HS-27A (cell line): ENCODE results near the gene TMEM191C.
A peak's percentile ranks its signal among the peaks of the same experiment; 100 is the strongest.
"Not testable (repeated sequence)": the region's sequence is repeated elsewhere in the genome, so short reads cannot be mapped to it uniquely, and the experiment has no call there.

Experiments
- DNase-seq: peaks from one replicate; pipeline ENCODE4 v3.0.0-alpha.2; 2012; ENCODE audit warnings: low read depth, missing footprints

TMEM191C gene

DNA sequence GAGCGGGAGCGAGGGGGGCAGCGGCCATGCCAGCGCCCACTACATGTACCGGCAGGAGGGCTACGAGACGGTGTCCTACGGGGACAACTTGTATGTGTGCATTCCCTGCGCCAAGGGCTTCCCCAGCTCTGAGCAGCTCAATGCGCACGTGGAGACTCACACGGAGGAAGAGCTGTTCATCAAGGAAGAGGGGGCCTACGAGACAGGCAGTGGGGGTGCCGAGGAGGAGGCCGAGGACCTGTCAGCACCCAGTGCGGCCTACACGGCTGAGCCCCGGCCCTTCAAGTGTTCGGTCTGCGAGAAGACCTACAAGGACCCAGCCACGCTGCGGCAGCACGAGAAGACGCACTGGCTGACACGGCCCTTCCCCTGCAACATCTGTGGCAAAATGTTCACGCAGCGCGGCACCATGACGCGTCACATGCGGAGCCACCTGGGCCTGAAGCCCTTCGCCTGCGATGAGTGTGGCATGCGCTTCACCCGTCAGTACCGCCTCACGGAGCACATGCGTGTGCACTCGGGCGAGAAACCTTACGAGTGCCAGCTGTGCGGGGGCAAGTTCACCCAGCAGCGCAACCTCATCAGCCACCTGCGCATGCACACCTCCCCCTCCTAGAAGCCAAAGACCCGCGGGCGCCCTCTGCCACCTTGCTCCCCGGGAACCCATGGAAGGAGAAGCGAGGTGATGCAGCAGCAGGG lies 20.9 kb upstream of the TMEM191C start:
- DNase-seq = no peak

DNA sequence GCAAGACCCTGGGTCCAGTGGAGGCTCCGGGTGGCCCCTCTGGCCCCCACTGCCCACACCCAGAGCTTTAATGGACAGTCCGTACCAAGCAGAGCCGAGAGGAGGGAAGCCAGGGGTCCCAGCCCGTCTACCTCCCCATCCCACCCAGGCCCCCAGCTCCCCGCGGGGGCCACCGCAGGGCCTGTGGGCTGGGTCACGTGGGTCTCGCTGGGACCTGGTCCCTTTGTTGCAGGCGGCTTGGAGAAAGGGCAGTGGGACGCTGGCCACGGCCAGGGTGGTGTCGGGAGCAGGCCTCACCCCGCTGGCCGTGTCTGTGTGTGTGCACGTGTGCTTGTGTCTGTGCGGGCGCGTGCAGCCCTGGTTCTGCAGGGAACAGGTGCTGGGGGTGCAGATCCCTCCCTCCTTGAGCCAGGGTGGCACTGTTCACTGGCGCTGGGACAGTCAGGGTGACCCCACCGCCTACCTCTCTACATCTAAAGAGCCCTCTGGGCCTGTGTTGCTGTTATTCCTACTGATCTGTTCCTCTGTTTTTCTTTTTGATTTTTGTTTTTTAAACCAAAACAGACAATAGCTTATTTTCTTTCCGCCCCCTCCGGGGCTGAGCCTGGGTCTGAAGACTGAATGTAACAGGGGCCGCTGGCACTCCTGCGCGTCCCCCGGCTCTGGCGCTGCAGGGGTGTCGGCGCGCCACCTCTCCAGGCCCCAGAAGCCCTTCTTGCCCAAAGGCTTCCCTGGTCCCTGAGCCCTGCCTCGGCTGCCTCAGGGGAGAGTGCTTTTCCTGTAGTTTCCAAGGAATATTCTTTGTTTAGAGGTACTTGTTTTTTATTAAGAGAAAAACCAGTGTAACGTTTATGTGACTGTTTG lies 20.1 kb upstream of the TMEM191C start:
- DNase-seq = no peak

DNA sequence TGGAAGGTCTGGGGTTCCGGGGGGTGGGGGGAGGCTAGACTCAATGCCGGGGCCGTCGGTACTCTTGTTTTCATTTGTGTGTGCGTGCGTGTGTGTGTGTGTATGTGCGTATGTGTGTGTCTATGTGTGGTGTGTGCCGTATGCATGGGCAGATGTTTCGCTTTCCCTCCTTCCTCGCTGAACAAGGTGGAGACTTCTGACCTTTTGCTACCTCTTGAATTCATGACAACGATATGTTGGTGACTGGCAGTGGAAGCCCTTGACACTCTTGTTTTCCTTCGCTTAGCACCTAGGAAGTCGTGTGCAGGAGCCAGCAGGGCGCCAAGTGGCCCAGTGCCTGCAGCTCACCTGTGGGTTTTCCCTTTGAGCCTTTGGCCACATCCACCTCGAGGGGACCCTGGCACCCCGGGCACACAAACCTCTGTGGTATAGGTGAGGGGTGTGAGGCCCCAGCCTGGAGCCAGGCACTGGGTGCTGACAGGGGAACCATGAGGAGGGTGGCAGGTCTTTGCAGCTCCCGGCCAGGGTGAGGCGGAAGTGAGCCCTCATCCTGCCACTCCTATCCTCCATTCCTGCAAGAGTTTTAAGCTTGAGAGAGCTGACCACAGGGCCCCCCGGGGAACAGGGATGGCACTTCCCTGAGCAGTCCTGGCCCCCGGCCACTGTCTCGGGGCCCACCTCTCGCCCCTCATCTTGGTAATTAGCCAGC lies 19.3 kb upstream of the TMEM191C start:
- DNase-seq = no peak

DNA sequence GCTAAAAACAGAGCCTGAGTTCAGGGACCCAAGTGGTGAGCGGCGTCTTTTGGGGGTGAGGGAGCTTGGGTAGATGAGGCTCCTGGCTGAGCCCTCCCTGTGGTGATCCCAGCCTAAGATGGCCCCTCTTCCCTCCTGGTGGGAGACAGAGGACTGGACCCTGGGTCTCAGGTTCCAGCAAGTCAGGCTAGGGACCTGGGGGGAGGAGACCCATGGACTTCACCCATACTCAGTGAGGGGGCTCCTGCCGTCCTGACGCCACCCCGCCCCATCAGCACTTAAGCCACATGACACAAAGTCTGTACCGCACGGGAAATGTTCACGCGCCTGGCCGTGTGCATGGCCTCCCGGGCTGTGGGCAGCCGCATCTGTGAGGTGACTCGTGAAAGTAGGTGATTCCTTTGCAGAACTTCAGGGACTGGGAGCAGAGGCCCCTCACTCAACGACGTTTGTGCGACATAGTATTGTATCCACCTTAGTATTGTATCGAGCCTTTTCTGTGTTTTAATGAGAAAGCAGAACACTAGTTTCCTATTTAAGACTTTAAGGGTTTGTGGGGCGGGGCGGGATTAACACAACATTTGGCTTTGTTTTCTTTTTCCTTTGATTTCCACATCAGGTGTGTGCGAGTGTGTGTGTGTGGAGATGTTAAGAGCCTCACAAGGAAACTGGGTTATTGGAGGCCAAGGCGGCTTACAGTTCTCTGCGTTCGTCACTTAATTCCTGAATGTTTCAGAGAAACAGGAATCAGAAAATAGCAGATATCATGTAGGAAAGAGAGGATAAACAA lies 18.4 kb upstream of the TMEM191C start:
- no peak for DNase-seq

DNA sequence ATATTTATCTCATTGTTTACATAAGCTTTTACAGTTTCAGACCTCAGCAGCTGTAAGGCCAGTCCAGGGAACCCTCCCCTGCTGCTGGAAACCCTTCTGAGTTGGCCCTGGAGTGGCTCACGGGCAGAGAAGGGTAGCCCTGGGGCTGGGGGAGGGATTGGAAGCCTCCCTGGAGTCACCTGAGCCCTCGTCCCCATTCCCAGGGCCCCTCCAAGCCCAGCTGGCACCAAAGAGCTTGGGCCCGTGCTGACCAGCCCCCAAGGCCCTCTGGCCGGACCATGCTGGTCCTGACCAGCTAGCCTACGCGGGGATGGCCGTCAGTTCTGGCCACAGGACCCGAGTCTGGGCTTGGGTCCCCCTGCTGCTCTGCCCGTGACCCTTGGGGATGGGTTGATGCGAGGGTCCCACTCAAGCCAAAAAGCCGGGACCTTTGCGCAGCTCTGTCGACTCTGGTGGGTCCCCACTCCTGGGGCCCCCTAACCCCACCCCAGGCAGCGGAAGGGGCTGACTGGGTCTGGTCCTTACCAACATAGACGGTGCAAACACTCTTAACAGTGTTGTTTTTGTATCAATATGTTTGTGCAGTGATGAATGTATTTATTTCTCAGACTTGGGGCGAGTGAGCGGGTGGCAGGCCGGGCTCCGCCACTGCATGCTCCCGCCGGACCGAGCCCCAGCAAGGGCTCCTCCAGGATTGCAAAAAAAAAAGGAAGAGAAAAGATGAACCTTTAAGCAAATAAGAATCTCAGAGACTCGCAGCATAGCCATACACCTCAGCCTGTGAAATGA lies 17.5 kb upstream of the TMEM191C start:
- no peak for DNase-seq

DNA sequence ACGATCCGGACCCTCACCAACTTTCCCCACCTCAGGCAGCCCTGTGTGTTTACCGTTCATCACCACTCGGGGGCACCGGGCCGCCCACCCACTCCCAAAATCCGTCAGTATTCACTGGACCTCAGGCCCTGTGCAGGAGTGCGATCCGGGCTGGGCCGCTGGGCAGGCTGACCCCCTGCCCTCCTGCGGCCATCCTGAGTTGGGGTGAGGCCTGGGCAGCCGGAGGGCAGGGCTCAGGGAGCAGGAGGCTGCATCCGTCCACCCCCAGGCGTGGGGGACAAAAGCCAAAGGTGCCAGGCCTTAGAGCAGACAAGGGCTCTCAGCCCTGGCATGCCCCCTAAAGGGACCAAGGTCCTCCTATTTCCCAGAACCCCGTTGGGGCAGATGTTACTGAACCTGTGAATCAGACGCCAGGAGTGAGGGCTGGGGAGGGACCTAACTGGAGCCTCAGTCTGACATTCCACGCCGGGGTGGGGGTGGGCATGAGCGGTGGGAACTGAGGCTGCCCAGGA lies 16.8 kb upstream of the TMEM191C start:
- DNase-seq = no peak

DNA sequence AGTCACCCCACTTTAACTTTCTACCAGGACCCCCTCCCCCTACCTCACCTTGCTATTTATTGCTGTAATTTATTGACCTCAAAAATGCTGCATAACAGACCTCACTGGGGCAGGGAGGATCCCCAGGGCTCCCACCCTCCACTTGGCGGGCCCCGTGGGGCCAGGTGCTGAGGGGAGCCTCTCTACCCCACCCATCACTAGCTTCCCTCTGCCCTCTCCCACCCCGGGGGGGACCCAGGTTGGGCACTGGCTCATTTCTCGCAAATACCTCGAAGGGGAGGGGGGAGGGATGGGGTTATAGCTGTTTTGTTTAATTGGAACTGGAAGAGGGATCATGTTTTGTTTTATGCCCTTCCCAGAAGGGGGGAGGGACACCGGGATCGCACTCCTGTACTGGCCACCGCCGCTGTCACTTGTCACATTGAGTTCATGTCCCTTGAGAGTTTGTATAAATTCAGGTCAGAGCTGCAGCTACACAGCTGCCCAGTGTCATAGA lies 16.3 kb upstream of the TMEM191C start:
- no peak for DNase-seq

DNA sequence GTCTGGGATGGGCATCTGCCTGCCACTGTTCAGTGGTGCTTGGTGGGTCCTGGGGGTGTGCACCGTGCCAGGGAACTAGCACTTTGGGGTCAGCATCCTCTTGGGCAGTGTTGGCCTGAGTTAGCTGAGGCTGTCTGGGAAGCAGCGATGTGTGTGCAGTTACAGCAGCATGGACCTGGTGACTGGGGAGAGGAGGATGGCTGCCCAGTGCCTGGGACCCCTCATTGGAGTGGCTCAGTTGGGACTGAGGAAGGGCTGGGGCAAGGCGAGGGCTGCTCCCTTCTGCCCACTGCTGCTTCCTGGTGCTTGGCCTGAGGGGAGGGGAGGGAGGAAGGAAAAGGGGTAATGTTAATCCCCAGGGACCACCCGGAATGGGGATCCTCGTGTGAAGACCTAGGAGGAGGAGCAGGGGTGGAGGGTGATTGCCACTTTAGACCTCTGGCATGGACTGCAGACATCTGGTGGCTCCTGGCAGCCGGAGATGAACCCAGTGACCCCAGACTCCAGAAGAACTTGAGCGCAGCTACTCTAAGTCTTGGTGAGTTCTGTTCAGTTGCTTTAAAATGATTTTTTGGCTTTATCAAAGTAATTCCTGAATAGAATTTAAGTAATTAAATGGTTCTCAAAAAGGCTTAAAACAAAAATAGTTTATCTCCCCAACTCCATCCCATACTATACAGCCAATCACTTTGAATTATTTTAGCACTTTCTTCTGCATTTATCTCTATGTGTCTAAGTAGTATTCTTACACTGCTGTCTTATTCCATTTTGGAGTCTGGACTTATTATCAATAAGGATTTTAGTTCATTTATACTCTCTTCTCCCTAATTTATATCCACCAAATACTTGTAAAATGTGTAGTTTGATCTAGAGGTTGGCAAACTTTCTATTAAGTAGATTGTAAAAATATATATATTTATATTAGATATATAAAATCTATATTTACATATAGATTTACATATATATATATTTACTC lies 15.4 kb upstream of the TMEM191C start:
- DNase-seq = no peak

DNA sequence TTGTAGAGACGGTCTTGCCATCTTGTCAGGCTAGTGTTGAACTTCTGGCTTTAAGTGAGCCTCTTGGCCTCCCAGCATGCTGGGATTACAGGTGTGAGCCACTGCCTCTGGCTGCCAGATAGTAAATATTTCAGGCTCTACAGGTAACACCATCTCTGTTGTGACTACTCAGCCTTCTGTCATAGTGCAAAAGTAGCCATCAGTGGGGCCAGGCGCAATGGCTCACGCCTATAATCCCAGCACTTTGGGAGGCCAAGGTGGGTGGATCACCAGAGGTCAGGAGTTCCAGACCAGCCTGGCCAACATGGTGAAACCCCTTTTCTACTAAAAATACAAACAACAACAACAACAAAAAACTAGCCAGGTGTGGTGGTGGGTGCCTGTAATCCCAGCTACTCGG lies 14.5 kb upstream of the TMEM191C start:
- not testable (repeated sequence) for DNase-seq

DNA sequence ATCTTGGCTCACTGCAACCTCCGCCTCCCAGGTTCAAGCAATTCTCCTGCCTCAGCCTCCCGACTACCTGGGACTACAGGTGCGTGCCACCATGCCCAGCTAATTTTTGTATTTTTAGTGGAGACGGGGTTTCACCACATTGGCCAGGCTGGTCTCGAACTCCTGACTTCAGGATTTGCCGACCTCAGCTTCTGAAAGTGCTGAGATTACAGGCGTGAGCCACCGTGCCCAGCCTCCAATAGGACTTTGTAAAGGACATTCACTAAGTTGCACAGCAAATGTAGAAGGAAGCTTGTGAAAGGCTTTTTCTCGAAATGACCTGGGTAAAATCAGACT lies 12.2 kb upstream of the TMEM191C start:
- not testable (repeated sequence) for DNase-seq

DNA sequence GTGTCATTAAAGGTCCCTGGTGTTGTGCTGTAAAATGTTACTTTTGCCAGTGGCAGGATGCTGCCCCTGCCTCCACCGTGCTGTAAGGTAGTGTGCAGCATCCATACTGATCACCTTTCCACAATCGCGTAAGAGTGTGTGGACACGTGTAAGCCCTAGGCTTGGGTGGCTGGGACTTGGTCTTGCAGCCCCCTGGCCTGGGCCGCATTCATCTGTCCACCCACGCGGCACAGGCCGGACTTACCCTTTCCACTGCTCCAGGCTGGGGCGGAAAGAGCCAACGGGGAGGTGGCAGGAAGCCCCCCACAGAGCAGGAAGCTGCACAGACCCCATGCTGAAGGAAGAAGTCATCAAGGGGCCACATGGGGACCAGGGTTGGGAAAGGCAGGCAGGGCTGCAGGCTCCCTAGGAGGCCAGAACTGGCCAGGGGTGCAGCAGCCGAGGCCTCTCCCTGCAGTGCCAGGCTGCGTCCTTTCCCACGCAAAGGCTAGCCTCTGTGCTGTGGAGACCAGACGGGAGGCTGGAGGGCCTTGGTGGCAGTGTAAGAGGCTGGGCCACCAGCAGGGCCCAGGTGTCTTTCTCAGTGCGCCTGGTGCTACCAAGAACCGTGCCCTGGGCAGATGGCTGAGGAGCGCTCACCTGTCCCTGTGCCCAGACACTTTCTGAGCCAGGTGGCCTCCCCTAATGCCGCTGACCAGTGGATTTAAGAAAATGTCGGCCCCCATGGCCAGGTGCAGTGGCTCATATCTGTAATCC lies 11.7 kb upstream of the TMEM191C start:
- no peak for DNase-seq

DNA sequence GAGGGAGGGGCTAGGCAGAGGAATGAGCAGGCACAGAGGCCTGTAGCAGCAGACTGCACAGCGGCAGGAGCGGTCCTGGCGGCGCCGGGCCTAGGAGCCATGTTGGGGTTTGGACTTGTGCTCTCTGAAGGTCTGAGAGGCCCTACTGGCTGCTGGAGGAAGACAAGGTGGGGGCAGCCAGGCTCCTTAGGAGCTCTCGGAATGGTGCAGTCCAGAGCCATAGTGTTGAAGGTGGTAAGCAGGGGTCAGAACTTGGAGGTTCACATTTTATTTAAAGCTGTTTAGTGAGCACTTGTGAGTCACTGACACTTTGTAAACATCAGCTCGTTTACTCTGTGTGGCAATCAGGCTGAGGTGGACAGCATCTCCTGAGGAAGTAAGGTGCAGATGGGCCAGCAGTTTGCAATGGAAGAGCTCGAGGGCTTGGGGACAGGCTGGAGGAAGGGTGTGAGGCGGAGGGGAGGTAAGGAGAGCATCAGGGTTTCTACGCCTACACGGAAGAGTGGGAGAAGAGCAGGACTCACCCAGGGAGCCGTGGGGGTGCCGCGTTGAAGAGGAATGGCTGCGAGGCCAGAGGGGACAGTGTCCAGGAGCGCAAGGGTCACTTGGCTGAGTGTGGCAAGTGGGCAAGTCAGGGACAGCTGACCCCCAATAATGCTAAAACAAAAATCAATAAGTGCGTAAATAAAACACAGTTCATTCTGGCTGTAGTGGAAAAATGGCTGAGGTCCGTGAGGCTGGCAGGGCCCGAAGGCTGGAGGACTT lies 10.0 kb upstream of the TMEM191C start:
- no peak for DNase-seq

DNA sequence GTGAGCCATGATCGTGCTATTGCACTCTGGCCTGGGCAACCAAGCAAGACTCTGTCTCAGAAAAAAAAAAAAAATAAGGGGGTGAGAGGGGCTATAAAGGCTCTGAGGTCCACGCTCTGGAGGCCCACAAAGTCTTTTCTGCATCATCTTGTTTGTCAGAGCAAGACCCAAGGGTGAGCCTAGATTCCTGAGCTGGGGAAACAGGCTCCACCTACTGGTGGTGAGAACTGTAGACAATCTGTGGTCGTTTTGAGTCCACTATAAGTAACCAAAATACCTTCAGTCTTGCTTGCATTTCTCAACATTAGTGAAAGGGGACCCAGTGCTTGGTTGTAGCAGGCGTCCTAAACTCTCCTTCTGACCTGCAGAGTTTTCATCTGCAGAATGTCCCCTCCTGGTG lies 4.5 kb upstream of the TMEM191C start:
- not testable (repeated sequence) for DNase-seq

DNA sequence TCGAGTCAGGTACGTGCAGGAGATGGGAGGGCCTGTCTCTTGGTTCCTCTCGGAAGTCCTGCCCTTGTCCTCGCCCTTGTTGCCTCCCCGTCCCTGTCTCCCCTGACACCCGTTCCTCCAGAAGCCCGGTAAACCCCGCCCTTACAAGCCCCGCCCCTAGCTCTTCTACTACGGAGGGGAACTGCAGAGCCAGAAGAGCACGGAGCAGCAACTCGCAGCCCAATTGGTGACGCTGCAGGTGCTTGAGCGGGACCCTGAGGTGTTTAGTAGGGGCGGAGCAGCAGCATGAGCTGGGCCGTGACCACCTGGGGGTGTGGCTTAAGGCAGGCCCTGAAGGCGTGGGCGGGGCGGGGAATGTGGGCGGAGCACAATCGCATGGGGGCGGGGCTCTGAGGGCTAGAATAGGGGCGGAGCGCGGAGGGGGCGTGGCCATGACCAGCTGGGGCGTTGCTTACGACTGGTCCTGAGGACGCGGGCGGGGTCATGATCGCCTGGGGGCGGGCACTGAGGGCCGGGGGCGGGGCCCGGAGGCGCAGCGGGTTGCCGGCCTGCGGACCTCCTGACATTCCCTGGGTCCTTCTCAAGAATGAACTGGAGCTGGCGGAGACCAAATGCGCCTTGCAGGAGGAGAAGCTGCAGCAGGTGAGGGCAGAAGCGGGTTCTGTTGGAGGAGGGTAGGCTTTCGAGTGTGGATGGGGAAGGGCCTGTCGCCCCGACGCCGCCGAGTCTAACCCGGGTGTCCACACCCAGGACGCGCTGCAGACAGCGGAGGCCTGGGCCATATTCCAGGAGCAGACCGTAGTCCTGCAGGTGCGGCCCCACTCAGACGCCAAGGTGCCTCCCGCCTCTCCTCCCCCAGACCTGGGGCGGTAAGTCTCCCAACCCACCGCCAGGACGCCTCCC lies 1.3 kb downstream of the TMEM191C start:
- DNase-seq = peak; percentile 41

DNA sequence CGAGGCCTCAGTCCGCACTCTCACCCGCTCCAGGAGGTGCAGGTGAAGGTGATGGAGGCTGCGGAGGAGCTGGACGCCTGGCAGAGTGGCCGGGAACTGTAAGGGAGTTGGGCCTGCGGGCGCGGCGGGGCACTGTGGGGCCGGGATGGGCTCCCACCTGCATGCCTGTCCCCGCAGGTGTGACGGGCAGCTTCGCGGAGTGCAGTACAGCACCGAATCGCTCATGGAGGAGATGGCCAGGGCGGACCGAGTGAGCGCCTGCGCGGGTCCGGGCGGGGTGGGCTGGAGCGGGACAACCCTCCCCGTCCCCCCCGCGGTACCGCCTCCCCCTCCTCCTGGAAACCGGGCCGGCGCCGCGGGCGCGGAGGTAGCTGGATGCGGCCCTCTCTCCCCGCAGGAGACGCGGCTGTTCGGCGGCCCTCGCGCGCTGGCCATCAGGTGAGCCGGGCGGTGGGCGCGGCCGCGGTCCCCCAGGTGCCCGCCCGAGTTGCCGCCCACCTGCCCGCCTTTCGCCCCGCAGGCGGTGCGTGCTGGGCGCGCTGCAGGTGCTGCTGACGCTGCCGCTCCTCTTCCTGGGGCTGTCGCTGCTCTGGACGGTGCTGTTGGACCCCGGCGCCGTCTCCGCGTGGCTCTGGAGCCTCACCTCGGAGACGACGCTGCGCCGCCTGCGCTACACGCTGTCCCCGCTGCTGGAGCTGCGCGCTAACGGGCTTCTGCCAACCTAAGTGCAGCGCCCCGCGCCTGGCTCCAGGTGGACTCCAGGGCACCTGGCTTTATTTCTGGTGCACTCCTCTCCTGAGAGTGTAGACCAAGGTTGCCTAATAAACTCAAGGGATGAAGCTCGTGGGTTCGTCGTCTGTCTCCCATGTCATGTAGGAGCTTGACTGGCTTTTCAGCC lies 2.2 kb downstream of the TMEM191C start:
- not testable (repeated sequence) for DNase-seq

DNA sequence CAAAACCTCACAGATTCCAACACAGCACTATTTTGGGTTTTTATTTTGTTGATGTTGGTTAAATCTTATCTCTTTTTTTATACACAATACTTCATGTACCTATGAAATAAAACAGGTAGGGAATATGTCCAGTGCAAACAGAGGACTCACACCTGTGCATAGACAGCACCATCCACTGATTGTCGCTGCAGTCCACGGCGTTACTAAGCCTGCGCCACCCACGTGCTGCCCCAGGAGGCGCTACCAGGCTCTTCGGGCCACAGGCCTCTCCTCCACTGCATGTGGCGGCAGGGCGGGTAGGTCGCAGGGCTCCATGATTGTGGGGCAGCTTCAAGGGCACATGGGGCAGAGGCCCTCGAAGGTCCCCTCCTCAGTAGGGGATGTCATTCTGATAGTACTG lies 5.8 kb downstream of the TMEM191C start:
- DNase-seq = not testable (repeated sequence)
